Renal cortex interstitium (tissue), 11 donors: ENCODE results near the gene CPLX1. TPM values are rescaled to one million over a fixed set of nuclear protein-coding genes. Genes with fewer than 3 reads are reported as not detected.

Experiments used
- DNase-seq, 11 donors: peaks; one replicate each; pipeline ENCODE4 v3.0.0-alpha.2; 2013; ENCODE audit warnings: low read depth in 9 of 11, low spot score in 4 of 11; ENCODE audit errors: extremely low read depth in 1 of 11
- polyA plus RNA-seq, 3 donors: library from polyadenylated mRNA; unstranded; fragments of 120-200 nt; gene quantifications; one replicate each; pipeline ENCODE4 v1.2.1, GENCODE V29; 2013; ENCODE audit not compliant: insufficient read length in 3 of 3

Gene CPLX1
- polyA plus RNA-seq, 3 donors, result 1.2 to 4.0 (median 3.2) TPM

- peak in 6 of 11 donors; percentile 12 to 55 (median 38) for DNase-seq
Observed at GRCh38 chr4:825063-825970, 612 bp downstream of the CPLX1 start.

GRCh38 chr4:824461-825062 is 1.4 kb downstream of the CPLX1 start:
- no peak for DNase-seq

- no peak for DNase-seq
Observed at GRCh38 chr4:823761-824460, 2.0 kb downstream of the CPLX1 start.

- DNase-seq, result no peak
Observed at GRCh38 chr4:823176-823760, 2.7 kb downstream of the CPLX1 start.

DNA sequence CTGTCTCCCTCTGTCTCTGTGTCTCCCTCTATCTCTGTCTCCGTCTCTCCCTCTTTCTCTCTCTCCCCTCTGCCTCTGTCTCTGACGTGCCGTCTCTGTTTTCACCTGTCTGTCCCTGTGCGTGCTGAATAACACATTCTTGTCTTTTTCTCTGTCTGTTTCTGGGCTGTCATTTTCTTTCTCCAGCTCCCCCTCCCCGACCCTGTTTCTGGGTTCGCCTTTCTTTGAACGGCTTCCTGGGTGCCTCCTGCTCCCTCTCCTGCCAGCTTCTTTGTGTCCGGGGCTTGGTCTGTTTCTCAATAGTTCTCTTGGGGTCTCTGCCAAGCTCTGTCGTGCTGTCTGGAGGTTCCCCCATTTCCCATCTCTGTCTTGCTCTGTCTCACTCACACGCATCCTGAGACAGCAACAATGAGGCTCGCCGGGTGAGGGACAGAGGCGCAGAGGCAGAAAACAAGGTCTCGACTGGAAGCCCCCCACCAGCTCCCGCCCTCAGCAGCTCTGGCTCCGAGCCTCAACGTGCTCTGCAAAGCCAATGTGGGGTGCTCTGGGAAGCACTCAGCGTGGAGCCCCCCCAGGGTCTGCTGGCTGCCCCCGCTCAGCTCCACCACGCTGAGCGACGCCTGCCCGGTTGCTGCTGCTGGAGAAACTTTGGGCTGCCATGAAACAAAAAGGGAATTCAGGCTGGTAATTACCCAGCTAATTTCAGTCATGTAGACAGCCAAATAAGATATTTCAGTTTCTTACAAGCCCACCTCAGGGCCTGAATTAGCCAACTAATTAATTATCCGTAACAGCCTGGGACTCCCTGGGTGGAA is 3.4 kb downstream of the CPLX1 start:
- DNase-seq, result no peak

- no peak for DNase-seq
Observed at GRCh38 chr4:821631-822030, 4.3 kb downstream of the CPLX1 start.

DNA sequence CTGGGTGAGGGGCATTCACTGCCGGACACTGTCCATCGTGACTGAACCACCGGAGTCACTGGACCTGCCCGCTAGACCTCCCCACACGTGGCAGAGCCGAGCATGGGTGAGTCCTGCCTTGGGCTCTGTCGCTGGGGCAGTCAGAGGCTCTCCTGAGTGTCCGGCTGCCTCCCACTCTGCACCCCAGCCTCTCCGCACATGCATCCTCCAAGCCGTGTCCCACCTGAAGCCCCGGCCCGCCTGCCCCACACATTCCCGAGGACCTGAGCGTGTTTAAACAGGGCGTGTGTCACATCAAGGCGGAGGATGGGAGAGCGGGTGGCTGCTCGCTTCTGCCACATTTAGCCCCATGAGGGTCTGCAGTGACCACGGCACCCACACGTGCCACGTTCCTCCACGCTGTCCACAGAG is 4.7 kb downstream of the CPLX1 start:
- DNase-seq, result no peak

DNA sequence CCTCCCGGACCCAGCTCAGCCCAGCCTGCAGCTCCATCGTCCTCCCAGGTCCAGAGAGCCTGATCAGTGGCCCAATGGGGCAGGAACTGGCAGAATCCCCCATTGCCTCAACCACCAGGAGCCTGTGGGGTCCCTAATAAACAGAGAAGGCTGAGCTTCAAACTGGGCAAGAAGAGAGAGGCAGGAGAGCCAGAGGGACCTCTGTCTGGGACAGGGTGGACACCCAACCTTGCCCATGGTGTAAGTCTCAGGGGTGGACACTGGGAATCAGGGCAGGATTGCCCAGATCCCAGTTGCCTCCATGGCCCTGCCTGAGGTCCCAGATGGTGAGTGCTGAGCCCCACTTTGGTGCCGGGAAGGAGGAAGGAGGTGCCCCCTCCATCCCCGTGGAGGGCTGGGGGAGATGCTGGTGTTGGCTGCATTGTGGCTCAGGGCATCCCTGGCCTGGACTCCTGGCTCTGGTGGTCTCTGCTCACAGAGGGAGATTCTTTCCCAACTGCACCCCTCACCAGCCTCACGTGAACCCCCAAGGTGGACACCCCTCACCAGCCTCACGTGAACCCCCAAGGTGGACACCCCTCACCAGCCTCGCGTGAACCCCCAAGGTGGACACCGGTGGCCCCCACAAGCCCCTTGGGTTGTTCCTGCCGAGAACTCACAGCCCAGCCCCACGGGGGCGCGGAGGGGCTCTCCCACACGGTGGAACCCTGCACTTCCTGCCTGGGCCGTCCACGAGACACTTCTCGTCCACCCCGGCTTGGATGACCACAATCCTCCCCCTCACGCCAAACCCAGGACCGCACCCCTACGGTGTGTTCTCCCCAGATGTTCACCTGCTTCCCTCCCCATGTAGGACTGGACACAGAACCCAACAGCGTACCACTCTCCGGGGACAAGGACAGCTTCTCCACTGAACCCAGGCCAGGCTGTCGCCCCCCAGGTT is 5.4 kb downstream of the CPLX1 start:
- DNase-seq, result no peak

DNA sequence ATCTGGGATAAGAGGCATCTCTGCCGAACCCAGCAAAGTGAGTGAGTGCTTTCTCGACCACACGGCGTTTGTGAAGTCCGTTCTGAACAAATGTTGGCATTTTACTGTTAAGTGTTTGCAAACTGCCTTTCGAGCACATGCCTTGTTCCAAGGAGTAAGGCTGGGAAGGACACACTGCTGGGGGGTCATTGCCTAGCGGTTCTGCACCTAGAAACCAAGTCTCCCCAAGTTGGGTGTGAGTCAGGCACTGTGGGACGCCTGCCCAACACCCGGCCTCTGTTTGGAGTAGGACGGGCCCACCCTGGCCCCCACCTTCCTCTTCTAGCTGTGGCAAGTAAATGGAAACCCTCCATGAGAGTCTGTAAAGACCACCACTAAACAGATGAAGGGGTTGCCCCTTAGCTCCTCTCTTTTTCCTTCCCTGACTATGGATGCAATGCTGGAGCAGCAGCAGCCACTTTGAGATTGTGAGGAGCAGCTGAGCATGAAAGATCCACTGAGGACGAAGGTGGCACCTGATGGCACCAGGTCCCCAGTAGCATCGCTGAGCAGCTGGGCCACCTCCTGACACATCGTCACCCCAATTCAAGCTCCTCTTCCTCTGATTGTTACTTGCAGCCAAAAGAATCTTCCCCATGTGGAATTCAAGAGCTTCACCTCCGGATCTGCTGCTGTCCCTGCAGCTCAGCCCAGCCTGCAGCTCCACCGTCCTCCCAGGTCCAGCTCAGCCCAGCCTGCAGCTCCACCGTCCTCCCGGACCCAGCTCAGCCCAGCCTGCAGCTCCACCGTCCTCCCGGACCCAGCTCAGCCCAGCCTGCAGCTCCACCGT is 6.3 kb downstream of the CPLX1 start:
- no peak for DNase-seq

DNA sequence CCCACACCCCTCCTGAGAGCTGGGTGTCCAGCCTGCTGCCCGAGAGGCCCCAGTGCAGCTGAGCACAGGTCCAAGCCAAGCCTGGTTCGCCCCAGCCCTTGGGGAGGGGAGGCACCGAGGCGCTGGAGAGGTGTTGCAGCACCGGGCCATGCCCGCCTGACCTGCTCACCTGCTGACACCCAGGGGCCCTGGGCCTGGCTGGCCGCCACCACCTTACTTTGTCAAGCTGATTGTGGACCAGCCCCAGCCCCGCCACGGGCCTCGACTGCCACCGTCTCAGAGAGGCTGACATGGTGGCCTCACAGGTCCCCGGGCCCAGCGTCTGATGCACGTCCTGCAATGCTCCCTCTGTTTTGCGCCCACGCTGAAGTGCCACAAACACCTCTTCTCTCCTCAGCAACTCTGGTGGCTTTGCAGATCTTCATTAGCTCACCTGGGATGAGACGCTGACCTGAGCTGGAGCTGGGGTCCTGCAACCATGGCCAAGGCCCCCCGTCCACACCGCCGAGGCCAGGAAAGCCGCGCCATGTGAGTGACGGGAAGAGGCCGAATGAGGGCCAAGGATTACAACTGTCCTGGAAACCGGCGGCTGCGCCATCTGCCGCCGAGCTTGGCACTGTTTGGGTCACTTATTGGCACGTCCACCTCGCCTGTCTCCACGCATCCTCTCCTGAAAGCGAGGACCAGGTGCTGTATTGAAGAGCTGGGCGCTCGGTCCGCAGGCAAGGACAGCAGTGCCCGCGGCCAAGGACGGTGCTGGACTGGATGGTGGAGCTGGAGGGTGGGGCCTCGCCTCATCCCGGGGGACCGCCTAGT is 7.6 kb downstream of the CPLX1 start:
- DNase-seq, result no peak

DNA sequence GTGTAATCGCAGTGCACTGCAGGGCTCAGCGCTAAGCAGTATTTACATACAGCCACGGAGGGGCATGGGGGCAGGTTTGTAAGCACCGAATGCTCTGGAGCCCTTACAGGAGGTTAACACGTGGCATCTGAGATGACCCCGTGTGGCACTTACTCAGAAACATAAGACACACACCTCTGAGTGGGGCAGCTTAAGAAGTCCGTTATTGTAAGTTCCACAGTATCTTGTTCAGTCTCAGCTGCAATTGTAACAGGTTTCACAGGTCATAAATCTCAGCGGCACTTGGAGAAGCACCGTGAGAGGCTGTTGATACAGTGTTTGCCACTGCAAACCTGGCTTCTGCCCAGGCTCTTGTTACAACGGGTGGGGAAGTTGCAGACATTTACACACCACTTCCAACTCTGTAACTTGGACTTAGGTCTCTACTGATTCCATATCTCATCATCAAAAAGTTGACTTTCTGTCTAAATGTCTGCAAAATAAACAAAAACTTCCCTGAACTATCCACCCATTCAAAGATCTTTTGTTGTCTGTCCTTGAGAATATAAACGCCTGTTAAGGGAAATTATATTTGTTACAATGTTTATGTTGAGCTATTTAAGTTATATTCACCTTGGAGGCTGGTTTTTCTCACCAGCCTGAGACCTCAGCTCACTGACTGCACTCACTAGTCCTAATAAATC is 10.3 kb downstream of the CPLX1 start:
- DNase-seq, result peak in 8 of 11 donors; percentile 41 to 73 (median 58)

DNA sequence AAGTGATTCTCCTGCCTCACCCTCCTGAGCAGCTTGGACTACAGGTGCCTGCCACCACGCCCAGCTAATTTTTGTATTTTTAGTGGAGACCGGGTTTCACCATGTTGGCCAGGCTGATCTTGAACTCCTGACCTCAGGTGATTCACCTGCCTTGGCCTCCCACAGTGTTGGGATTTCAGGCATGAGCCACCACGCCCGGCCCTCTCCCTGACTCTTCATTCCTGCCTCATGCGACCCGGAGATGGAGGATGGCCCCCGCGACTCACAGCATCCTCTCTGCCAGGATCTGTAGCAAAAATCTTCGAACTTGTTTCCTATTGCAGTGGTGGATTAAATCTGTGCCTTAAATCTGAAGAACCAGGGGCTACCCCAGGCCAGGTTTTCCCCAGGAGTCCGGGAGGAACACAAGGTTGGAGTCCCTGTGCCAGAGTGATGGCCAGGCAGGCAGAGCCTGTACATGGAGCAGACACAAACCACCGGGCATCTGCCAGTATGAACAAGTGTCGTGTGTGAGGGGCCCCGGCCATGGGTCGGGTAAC is 11.5 kb downstream of the CPLX1 start:
- DNase-seq, result no peak

DNA sequence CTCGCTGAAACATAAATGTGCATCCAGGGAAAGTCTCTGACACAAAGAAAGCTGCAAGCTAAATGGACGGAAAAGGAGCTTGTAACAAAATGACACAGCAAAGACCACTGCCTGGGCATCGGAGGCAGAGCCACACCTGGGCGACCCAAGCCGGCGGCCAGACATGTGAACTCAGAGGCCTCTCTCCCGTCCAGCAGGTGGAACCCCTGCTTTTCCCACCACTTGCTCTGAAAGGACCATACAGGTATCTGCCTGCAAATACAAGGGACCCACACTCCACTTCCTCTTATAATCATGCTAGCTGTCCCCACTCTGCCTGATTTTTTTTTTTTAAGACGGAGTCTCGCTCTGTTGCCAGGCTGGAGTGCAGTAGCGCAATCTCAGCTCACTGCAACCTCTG is 12.0 kb downstream of the CPLX1 start:
- DNase-seq, result no peak

- DNase-seq, result no peak
Observed at GRCh38 chr4:808860-809570, 16.9 kb downstream of the CPLX1 start.

DNA sequence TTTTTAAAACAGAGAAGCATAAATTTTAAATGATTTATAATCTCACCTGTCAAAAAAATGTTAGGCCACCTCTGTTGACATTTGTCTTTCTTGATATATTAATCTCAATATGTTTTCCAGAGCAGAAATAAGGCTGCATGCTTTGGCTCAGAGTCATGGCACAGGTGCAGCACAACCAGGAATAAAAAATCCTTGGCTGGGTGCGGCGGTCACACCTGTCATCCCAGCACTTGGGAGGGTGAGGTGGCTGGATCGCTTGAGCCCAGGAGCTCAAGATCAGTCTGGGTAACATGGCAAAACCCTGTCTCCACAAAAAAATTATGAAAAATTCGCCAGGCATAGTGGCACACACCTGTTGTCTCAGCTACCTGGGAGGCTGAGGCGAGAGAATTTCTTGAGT is 18.1 kb downstream of the CPLX1 start:
- DNase-seq, result no peak
